ENCODE data around the gene ROCK2.

DNA sequence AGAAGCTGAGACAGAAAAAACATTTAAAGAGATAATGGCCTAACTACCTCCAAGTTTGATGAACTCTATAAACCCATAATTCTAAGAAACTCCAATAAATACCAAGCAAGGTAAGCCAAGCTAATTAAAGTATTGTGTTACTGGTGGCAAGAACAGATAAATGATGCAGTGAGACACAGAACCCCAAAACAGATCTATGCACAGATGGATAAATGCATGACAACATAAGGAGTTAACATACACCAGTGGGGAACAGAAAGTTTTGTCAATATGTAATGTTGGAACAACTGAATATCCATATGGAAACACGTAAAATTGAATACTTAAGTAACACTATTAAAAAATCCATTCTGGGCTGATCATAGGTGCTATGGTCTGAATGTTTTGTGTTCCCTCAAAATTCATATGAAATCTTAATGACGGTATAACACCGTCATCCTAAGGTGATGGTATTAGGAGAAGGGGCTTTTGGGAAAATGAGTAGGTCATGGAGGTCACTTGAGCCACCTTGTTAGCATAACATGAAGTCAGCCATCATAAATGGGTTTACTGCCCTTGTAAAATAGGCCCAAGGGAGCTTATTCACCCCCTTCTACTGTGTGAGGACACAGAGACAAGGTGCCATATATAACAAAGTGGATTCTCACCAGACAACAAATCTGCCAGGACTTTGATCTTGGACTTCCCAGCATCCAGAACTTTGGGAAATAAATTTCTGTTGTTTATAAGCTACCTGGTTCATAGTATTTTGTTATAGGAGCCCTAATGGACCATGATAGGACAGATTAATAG lies 102.8 kb downstream of the ROCK2 start:
- TF ChIP-seq, protein P1, sequence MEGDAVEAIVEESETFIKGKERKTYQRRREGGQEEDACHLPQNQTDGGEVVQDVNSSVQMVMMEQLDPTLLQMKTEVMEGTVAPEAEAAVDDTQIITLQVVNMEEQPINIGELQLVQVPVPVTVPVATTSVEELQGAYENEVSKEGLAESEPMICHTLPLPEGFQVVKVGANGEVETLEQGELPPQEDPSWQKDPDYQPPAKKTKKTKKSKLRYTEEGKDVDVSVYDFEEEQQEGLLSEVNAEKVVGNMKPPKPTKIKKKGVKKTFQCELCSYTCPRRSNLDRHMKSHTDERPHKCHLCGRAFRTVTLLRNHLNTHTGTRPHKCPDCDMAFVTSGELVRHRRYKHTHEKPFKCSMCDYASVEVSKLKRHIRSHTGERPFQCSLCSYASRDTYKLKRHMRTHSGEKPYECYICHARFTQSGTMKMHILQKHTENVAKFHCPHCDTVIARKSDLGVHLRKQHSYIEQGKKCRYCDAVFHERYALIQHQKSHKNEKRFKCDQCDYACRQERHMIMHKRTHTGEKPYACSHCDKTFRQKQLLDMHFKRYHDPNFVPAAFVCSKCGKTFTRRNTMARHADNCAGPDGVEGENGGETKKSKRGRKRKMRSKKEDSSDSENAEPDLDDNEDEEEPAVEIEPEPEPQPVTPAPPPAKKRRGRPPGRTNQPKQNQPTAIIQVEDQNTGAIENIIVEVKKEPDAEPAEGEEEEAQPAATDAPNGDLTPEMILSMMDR (IDR thresholded peaks at IDR 0.05 in 4 of 5, conservative IDR thresholded peaks at IDR 0.05 in 1 of 5): no peak
- no peak for TF ChIP-seq POLR2A (IDR thresholded peaks at IDR 0.05)
